Caco-2 (cell line): ENCODE data around the gene NOL9. TPM values are rescaled to one million over a fixed set of nuclear protein-coding genes. Genes with fewer than 3 reads are reported as not detected.

ENCODE experiments used
- BruUV-seq: library from RNA; stranded (reverse); fragments of 400-500 nt; replicated peaks from 2 replicates; lab custom pipeline; 2021; lab: Mats Ljungman, UMichigan
- CTCF ChIA-PET: fragments of 300-600 bp; sonication (Branson Sonifier 250); formaldehyde crosslinking; loops from one replicate; lab custom pipeline; 2022; ENCODE audit warnings: antibody characterized with exemption; lab: Charles Lee
- POLR2A ChIA-PET: fragments of 300-600 bp; sonication (Branson Sonifier 250); formaldehyde crosslinking; loops from one replicate; lab custom pipeline; 2022; ENCODE audit warnings: antibody characterized with exemption; lab: Charles Lee
- DNase-seq, 2 experiments: peaks; one replicate each; pipeline versions ENCODE4 v3.0.0 to v3.0.0-alpha.2; 2020 to 2022
- H3K27me3 ChIP-seq: replicated peaks from 2 replicates; pipeline ENCODE4 v1.6.0; 2011; ENCODE audit warnings: low read length; ENCODE audit not compliant: control insufficient read depth, insufficient read depth
- H3K36me3 ChIP-seq: 2 replicates; pipeline ENCODE4 v1.5.1; 2011; ENCODE audit warnings: low read length; ENCODE audit not compliant: control insufficient read depth, insufficient read depth
- H3K4me1 ChIP-seq: fragments of 250-450 bp; sonication (Bioruptor Pico); 2 replicates; pipeline ENCODE4 v1.5.1; 2020; ENCODE audit warnings: mild to moderate bottlenecking
- H3K4me3 ChIP-seq: 2 replicates; pipeline ENCODE4 v1.5.1; 2011; ENCODE audit warnings: low read depth, mild to moderate bottlenecking, control low read depth, low read length
- H3K9me3 ChIP-seq: fragments of 250-450 bp; sonication (Bioruptor Pico); 2 replicates; pipeline ENCODE4 v1.5.1; 2020; ENCODE audit warnings: mild to moderate bottlenecking, moderate library complexity
- H3K27ac Mint-ChIP-seq: one replicate; pipeline ENCODE4 v1.8.0; 2022; ENCODE audit warnings: mixed read lengths; ENCODE audit not compliant: unreplicated experiment
- H3K27me3 Mint-ChIP-seq: one replicate; pipeline ENCODE4 v1.8.0; 2022; ENCODE audit warnings: mixed read lengths; ENCODE audit not compliant: insufficient read depth, unreplicated experiment
- H3K36me3 Mint-ChIP-seq: one replicate; pipeline ENCODE4 v1.8.0; 2022; ENCODE audit warnings: mild to moderate bottlenecking, mixed read lengths; ENCODE audit not compliant: insufficient read depth, unreplicated experiment
- H3K4me1 Mint-ChIP-seq: one replicate; pipeline ENCODE4 v1.8.0; 2022; ENCODE audit warnings: low read depth, mixed read lengths; ENCODE audit not compliant: unreplicated experiment
- H3K4me3 Mint-ChIP-seq: one replicate; pipeline ENCODE4 v1.8.0; 2022; ENCODE audit warnings: mild to moderate bottlenecking, moderate library complexity, mixed read lengths; ENCODE audit not compliant: unreplicated experiment
- H3K9me3 Mint-ChIP-seq: one replicate; pipeline ENCODE4 v1.8.0; 2022; ENCODE audit warnings: mixed read lengths; ENCODE audit not compliant: unreplicated experiment
- CTCF ChIP-seq, 2 experiments: fragments of 200-600 bp in 1 of 2; IDR thresholded peaks; 1 replicate in 1 of 2; 2 replicates in 1 of 2; pipeline versions ENCODE4 v1.5.1 to v1.8.0; 2011 to 2022; ENCODE audit warnings: antibody characterized with exemption in 1 of 2, control low read depth in 1 of 2, inconsistent platforms in 1 of 2, low read depth in 1 of 2, low read length in 1 of 2, mild to moderate bottlenecking in 1 of 2, moderate library complexity in 1 of 2; ENCODE audit not compliant: insufficient read depth in 1 of 2, severe bottlenecking in 1 of 2, unreplicated experiment in 1 of 2
- intact Hi-C: fragments of 100-400 bp; cut with micrococcal nuclease; formaldehyde crosslinking; loops from one replicate; pipeline ENCODE4 v1.10.0; 2022; ENCODE audit not compliant: unreplicated experiment
- total RNA-seq: library from RNA; stranded (reverse); gene quantifications from 2 replicates; pipeline ENCODE4 v1.2.3, GENCODE V29; 2022

Gene NOL9
- total RNA-seq, 1 experiment from 2014 or later, result 33.6 TPM

GRCh38 chr1:6580593-6581409 is 26.5 kb upstream of the NOL9 start:
- peak in 1 of 2 experiments; percentile 0 for TF ChIP-seq CTCF (IDR thresholded peaks at IDR 0.05; ENCODE audit: insufficient read depth in 1 of 2, low read depth in 1 of 2, low read length in 1 of 2, severe bottlenecking in 1 of 2, unreplicated experiment in 1 of 2)
- DNase-seq, result no peak
- no peaks in the 10 kb centered on the region for H3K36me3 ChIP-seq
- peaks cover 28% of the 10 kb centered on the region for H3K4me1 ChIP-seq
- ChIA-PET POLR2A (interaction anchor here (1.7 kb wide), 1 partner anchor 23 kb away, joined by 8 read pairs; no protein-coding TSS in a partner anchor), CTCF (interaction anchor here (1.2 kb wide), 1 partner anchor 26 kb away, joined by 6 read pairs; the partner anchor contains the start of gene NOL9)
- no peaks in the 10 kb centered on the region for H3K4me1 Mint-ChIP-seq
- H3K36me3 Mint-ChIP-seq, result peaks cover 22% of the 10 kb centered on the region
- H3K9me3 Mint-ChIP-seq, result no peaks in the 10 kb centered on the region
- no TSS peak for BruUV-seq
- no peaks in the 10 kb centered on the region for H3K27me3 Mint-ChIP-seq
- H3K27ac Mint-ChIP-seq, result peak overlapping the region; percentile 96
- intact Hi-C loops, result no loop called here
- H3K4me3 ChIP-seq, result peak overlapping the region; percentile 93
- no peaks in the 10 kb centered on the region for H3K27me3 ChIP-seq
- peak overlapping the region; percentile 87 for H3K4me3 Mint-ChIP-seq
- H3K9me3 ChIP-seq, result no peaks in the 10 kb centered on the region

- H3K9me3 ChIP-seq, result no peaks in the 10 kb centered on the region
- ChIA-PET POLR2A (interaction anchor here (1.0 to 1.7 kb wide), 2 partner anchors 24 to 82 kb away, joined by 3 to 8 read pairs; no protein-coding TSS in a partner anchor), CTCF (interaction anchor here (0.7 to 1.2 kb wide), 4 partner anchors 26 to 342 kb away, joined by 3 to 6 read pairs (median 4); partner anchors contain the start of gene NOL9)
- Mint-ChIP-seq H3K9me3 (no peaks in the 10 kb centered on the region), H3K36me3 (peaks cover 19% of the 10 kb centered on the region), H3K27ac (peak overlapping the region; percentile 96), H3K27me3 (no peaks in the 10 kb centered on the region), H3K4me1 (no peaks in the 10 kb centered on the region), H3K4me3 (peak overlapping the region; percentile 87)
- no peaks in the 10 kb centered on the region for H3K36me3 ChIP-seq
- no peak for DNase-seq
- peaks cover 28% of the 10 kb centered on the region for H3K4me1 ChIP-seq
- TF ChIP-seq CTCF (IDR thresholded peaks at IDR 0.05; ENCODE audit: insufficient read depth in 1 of 2, low read depth in 1 of 2, low read length in 1 of 2, severe bottlenecking in 1 of 2, unreplicated experiment in 1 of 2), result no peak
- H3K27me3 ChIP-seq, result no peaks in the 10 kb centered on the region
- intact Hi-C loops, result no loop called here
- TSS peak; percentile 34 for BruUV-seq
- H3K4me3 ChIP-seq, result peak overlapping the region; percentile 93
These were observed 25.8 kb upstream of the NOL9 start for GRCh38 chr1:6580119-6580592.

GRCh38 chr1:6579374-6580118 is 25.2 kb upstream of the NOL9 start, which contains the start of gene ZBTB48:
Gene ZBTB48, plus strand, starts transcription at chr1:6579994. Its CDS starts 616 bp downstream, at chr1:6580610.
- H3K4me3 ChIP-seq, result peak within 1 kb of the TSS; percentile 93
- H3K4me1 Mint-ChIP-seq, result no peaks in the 10 kb centered on the region
- CTCF ChIA-PET, result interaction anchor here (0.7 to 1.2 kb wide), 4 partner anchors 25 to 341 kb away, joined by 3 to 6 read pairs (median 4); partner anchors contain the start of gene NOL9
- intact Hi-C loops, result loop anchor here (1.0 kb wide), 1 partner anchor 25 kb away; no protein-coding TSS in a partner anchor
- BruUV-seq, result no TSS peak
- peaks cover 14% of the 10 kb centered on the region for H3K36me3 Mint-ChIP-seq
- H3K27me3 Mint-ChIP-seq, result no peaks in the 10 kb centered on the region
- no peaks in the 10 kb centered on the region for H3K9me3 ChIP-seq
- no peaks in the 10 kb centered on the region for H3K9me3 Mint-ChIP-seq
- no peaks in the 10 kb centered on the region for H3K27me3 ChIP-seq
- H3K4me3 Mint-ChIP-seq, result peak within 1 kb of the TSS; percentile 87
- no peak for TF ChIP-seq CTCF (IDR thresholded peaks at IDR 0.05; ENCODE audit: insufficient read depth in 1 of 2, low read depth in 1 of 2, low read length in 1 of 2, severe bottlenecking in 1 of 2, unreplicated experiment in 1 of 2)
- POLR2A ChIA-PET, result interaction anchor here (0.5 to 1.7 kb wide), 3 partner anchors 24 to 82 kb away, joined by 3 to 8 read pairs (median 3); no protein-coding TSS in a partner anchor
- DNase-seq, result peak; percentile 96 to 97
- peak within 1 kb of the TSS; percentile 96 for H3K27ac Mint-ChIP-seq
- peaks cover 28% of the 10 kb centered on the region for H3K4me1 ChIP-seq
- H3K36me3 ChIP-seq, result no peaks in the 10 kb centered on the region
